Fibroblast of lung (primary cell): ENCODE data around the gene CCL25. TPM values are rescaled to one million over a fixed set of nuclear protein-coding genes. Genes with fewer than 3 reads are reported as not detected.

Experiments used
- DNase-seq, 2 donors: peaks; one replicate each; pipeline versions ENCODE4 v3.0.0 to v3.0.0-alpha.2; 2010; ENCODE audit warnings: low read depth in 2 of 2
- H2AFZ ChIP-seq: 2 replicates; pipeline ENCODE4 v1.5.1; 2012; ENCODE audit warnings: low read length, control low read depth, inconsistent platforms
- H3K27ac ChIP-seq: 2 replicates; pipeline ENCODE4 v1.5.1; 2011; ENCODE audit warnings: low read length, control low read depth; ENCODE audit not compliant: insufficient read depth
- H3K27me3 ChIP-seq: 2 replicates; pipeline ENCODE4 v1.5.1; 2011; ENCODE audit warnings: mild to moderate bottlenecking, low read length; ENCODE audit not compliant: control insufficient read depth, insufficient read depth
- H3K36me3 ChIP-seq: 2 replicates; pipeline ENCODE4 v1.5.1; 2011; ENCODE audit warnings: low read length; ENCODE audit not compliant: control insufficient read depth, insufficient read depth
- H3K4me1 ChIP-seq: 2 replicates; pipeline ENCODE4 v1.5.1; 2011; ENCODE audit warnings: low read length; ENCODE audit not compliant: control insufficient read depth, insufficient read depth; ENCODE audit errors: extremely low read depth
- H3K4me2 ChIP-seq: 2 replicates; pipeline ENCODE4 v1.5.1; 2011; ENCODE audit warnings: low read length, control low read depth; ENCODE audit not compliant: insufficient read depth; ENCODE audit errors: extremely low read depth
- H3K4me3 ChIP-seq, 4 experiments: fragments of 200-600 bp in 1 of 4; sonication (generic) in 1 of 4; replicated peaks in 1 of 4; 2 replicates each; pipeline ENCODE4 v1.5.1; 2011 to 2016; ENCODE audit warnings: low read length in 4 of 4, low read depth in 3 of 4, mild to moderate bottlenecking in 3 of 4, control low read depth in 2 of 4, inconsistent platforms in 1 of 4, mixed read lengths in 1 of 4; ENCODE audit not compliant: insufficient read depth in 1 of 4; ENCODE audit errors: control extremely low read depth in 1 of 4
- H3K79me2 ChIP-seq: 2 replicates; pipeline ENCODE4 v1.5.1; 2012; ENCODE audit warnings: mild to moderate bottlenecking, low read length, inconsistent platforms; ENCODE audit not compliant: control insufficient read depth, insufficient read depth
- H3K9ac ChIP-seq: 2 replicates; pipeline ENCODE4 v1.5.1; 2011; ENCODE audit warnings: mild to moderate bottlenecking, low read length, control low read depth; ENCODE audit not compliant: insufficient read depth
- H3K9me3 ChIP-seq: 2 replicates; pipeline ENCODE4 v1.5.1; 2012; ENCODE audit warnings: low read depth, low read length; ENCODE audit not compliant: control insufficient read depth, insufficient read depth
- H4K20me1 ChIP-seq: 2 replicates; pipeline ENCODE4 v1.5.1; 2011; ENCODE audit warnings: low read length; ENCODE audit not compliant: control insufficient read depth, insufficient read depth; ENCODE audit errors: extremely low read depth
- EZH2 ChIP-seq: IDR thresholded peaks from 2 replicates; pipeline ENCODE4 v1.5.1; 2012; ENCODE audit warnings: low read length, control low read depth, mild to moderate bottlenecking; ENCODE audit errors: missing control alignments
- polyA plus RNA-seq, 2 donors: library from polyadenylated mRNA; depleted of rRNA in 1 of 2; stranded (reverse) in 1 of 2; unstranded in 1 of 2; fragments of >200 nt; gene quantifications; 2 replicates each; pipeline ENCODE4 v1.2.1, GENCODE V29; 2011 to 2012; ENCODE audit warnings: missing spikeins in 1 of 2
- total RNA-seq: library from RNA; depleted of rRNA; stranded (reverse); fragments of >200 nt; gene quantifications from 2 replicates; pipeline ENCODE4 v1.2.1, GENCODE V29; 2014
- TF ChIP-seq, protein P1 (sequence below), 2 donors: IDR thresholded peaks in 1 of 2; conservative IDR thresholded peaks in 1 of 2; 1 replicate in 1 of 2; 2 replicates in 1 of 2; pipeline ENCODE4 v1.5.1; 2011 to 2012; ENCODE audit warnings: low read length in 2 of 2, control low read depth in 1 of 2, inconsistent platforms in 1 of 2, low read depth in 1 of 2, mild to moderate bottlenecking in 1 of 2

CCL25 gene
- total and polyA plus RNA-seq, 2 donors (not counting 1 experiment from before 2014, with no cell fraction given) = not detected

DNA sequence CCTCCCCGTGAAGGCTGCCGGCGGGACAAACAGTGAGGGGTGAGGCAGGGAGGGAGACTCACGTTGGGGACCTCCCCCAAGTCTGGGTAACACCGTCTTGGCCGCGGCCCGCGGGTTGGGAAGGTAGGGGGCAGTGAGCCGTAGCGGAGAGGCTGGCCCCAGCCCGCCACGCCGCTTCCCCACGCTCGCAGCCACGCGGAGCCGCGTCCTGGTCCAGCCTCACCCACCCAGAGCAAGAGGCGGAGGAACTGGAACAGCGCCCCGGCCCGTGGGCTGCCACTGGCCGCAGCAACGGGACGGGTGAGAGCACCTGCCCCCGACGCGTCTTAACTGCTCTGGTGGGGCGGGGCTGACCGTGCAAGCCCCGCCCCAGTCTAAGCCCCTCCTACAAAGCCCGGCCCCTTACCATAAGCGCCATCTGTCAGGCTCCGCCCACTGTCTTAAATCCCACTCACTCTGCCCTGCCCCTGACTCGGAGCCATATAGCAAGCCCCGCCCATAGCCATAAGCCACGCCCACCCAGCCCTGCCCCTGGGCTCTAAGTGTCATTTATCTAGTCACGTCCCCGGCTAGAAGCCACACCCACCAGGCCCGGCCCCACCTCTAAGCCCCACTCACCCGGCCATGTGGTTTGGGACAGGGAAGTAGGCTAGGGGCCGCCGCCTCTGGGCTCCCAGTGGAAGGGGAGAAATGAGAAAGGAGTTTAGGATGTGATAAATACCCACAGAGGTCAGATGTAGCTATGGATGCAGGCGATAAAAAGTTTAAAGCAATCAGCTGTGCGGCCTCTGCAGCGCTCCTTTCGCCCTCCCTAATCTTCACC lies 2.1 kb upstream of the CCL25 start:
- Histone ChIP-seq H3K9ac (no peak overlapping the region), H3K4me1 (no peaks in the 10 kb centered on the region), H3K9me3 (no peaks in the 10 kb centered on the region), H3K27me3 (no peaks in the 10 kb centered on the region), H3K4me3 (no peak overlapping the region), H3K27ac (no peak overlapping the region), H3K79me2 (no peaks in the 10 kb centered on the region), H4K20me1 (no peaks in the 10 kb centered on the region), H3K4me2 (no peak overlapping the region), H2AFZ (no peak overlapping the region), H3K36me3 (no peaks in the 10 kb centered on the region)
- no peak for TF ChIP-seq EZH2
- TF ChIP-seq, protein P1, sequence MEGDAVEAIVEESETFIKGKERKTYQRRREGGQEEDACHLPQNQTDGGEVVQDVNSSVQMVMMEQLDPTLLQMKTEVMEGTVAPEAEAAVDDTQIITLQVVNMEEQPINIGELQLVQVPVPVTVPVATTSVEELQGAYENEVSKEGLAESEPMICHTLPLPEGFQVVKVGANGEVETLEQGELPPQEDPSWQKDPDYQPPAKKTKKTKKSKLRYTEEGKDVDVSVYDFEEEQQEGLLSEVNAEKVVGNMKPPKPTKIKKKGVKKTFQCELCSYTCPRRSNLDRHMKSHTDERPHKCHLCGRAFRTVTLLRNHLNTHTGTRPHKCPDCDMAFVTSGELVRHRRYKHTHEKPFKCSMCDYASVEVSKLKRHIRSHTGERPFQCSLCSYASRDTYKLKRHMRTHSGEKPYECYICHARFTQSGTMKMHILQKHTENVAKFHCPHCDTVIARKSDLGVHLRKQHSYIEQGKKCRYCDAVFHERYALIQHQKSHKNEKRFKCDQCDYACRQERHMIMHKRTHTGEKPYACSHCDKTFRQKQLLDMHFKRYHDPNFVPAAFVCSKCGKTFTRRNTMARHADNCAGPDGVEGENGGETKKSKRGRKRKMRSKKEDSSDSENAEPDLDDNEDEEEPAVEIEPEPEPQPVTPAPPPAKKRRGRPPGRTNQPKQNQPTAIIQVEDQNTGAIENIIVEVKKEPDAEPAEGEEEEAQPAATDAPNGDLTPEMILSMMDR (conservative IDR thresholded peaks at IDR 0.05 in 1 of 2, IDR thresholded peaks at IDR 0.05 in 1 of 2; ENCODE audit: low read depth in 1 of 2, low read length in 2 of 2) = no peak
- peak; percentile 47 to 73 for DNase-seq

DNA sequence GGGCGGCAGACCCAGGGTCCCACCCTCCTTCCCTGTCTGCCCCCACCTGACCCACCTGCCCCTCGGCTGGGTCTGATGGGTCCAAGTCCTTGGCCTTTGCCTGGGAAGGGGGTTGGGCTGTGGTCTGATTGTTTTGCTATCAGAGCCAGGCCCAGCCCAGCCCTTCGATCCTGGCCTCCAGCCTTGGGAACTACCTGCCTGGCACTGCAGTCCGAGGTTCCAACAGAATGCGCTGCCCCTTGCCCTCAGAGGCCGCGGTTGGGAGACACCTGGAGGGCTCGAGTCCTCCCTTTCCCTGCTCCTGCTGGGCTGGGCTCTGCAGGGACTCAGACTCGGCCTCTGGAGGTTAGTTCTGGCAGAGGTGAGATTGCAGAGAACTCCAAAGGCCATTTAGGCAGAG lies 1.6 kb downstream of the CCL25 start:
- Histone ChIP-seq H3K4me1 (no peaks in the 10 kb centered on the region), H3K4me2 (no peak overlapping the region), H3K36me3 (no peaks in the 10 kb centered on the region), H2AFZ (no peak overlapping the region), H3K9me3 (no peaks in the 10 kb centered on the region), H4K20me1 (no peaks in the 10 kb centered on the region), H3K4me3 (no peak overlapping the region), H3K27ac (no peak overlapping the region), H3K9ac (no peak overlapping the region), H3K79me2 (no peaks in the 10 kb centered on the region), H3K27me3 (no peaks in the 10 kb centered on the region)
- TF ChIP-seq, protein P1 (conservative IDR thresholded peaks at IDR 0.05 in 1 of 2, IDR thresholded peaks at IDR 0.05 in 1 of 2; ENCODE audit: low read depth in 1 of 2, low read length in 2 of 2) = no peak
- no peak for TF ChIP-seq EZH2
- no peak for DNase-seq

DNA sequence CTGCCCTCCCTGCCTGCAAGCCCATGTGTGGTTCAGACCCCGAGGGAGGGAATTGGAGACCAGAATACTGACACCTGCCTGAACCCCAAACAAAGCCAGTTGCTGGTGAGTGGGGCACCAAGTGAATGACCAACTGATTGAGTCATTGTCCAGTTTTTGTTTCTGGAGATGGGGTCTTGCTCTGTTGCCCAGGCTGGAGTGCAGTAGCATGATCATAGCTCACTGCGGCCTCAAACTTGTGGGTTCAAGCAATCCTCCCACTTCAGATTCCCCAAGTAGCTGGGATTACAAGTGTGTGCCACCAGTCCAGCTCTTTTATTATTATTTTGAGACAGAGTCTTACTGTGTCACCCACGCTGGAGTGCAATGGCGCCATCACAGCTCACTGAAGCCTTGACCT lies 4.0 kb downstream of the CCL25 start:
- DNase-seq = no peak
- Histone ChIP-seq H3K4me3 (no peak overlapping the region), H3K9ac (no peak overlapping the region), H2AFZ (no peak overlapping the region), H4K20me1 (no peaks in the 10 kb centered on the region), H3K9me3 (no peaks in the 10 kb centered on the region), H3K4me1 (no peaks in the 10 kb centered on the region), H3K27me3 (no peaks in the 10 kb centered on the region), H3K27ac (no peak overlapping the region), H3K36me3 (no peaks in the 10 kb centered on the region), H3K4me2 (no peak overlapping the region), H3K79me2 (no peaks in the 10 kb centered on the region)
- TF ChIP-seq, protein P1 (conservative IDR thresholded peaks at IDR 0.05 in 1 of 2, IDR thresholded peaks at IDR 0.05 in 1 of 2; ENCODE audit: low read depth in 1 of 2, low read length in 2 of 2) = no peak
- no peak for TF ChIP-seq EZH2
